Activated naive CD8-positive, alpha-beta T cell treated with anti-CD3 and anti-CD28 coated beads, Interleukin-2, amount 10 ng/mL, durations not matched to agents 7 days and 5 days (primary cell): Measurements from ENCODE around the gene AP1G2. TPM values are rescaled to one million over a fixed set of nuclear protein-coding genes. Genes with fewer than 3 reads are reported as not detected.
"Not testable (repeated sequence)": the region's sequence is repeated elsewhere in the genome, so short reads cannot be mapped to it uniquely, and the experiment has no call there.

Experiments used
- ATAC-seq: fragments of 150-1000 bp; cut with Tn5 transposase; one replicate; pipeline ENCODE4 v1.10.0; 2021; ENCODE audit warnings: low read depth, moderate library complexity
- POLR2A ChIA-PET: fragments of 350-600 bp; sonication (Branson Sonifier 250); formaldehyde crosslinking; loops from one replicate; lab custom pipeline; 2021; ENCODE audit warnings: antibody characterized with exemption; lab: Charles Lee
- DNase-seq: peaks from one replicate; pipeline ENCODE4 v3.0.0; 2021
- H3K27ac Mint-ChIP-seq: one replicate; pipeline ENCODE4 v1.8.0; 2022; ENCODE audit warnings: mild to moderate bottlenecking, mixed read lengths
- H3K27me3 Mint-ChIP-seq: one replicate; pipeline ENCODE4 v1.8.0; 2022; ENCODE audit warnings: mild to moderate bottlenecking, moderate library complexity, mixed read lengths
- H3K36me3 Mint-ChIP-seq: one replicate; pipeline ENCODE4 v1.8.0; 2021; ENCODE audit warnings: mild to moderate bottlenecking, mixed read lengths
- H3K4me1 Mint-ChIP-seq: one replicate; pipeline ENCODE4 v1.8.0; 2021; ENCODE audit warnings: mixed read lengths
- H3K4me3 Mint-ChIP-seq: one replicate; pipeline ENCODE4 v1.8.0; 2022; ENCODE audit warnings: mild to moderate bottlenecking, moderate library complexity, mixed read lengths
- H3K9me3 Mint-ChIP-seq: one replicate; pipeline ENCODE4 v1.8.0; 2021; ENCODE audit warnings: mixed read lengths
- total RNA-seq, 2 experiments: library from RNA; stranded (reverse); gene quantifications; one replicate each; pipeline ENCODE4 v1.2.3, GENCODE V29; 2021

The AP1G2 gene
- total RNA-seq: 100 to 1,000 TPM; 335 to 389 TPM

GRCh38 chr14:23567186-23568020 lies at the start of gene AP1G2:
AP1G2 (minus strand) TSS chr14:23567791; CDS start chr14:23567314, 477 bp downstream.
- Mint-ChIP-seq H3K27ac (peak within 1 kb of the TSS; percentile 99), H3K4me3 (peak within 1 kb of the TSS; percentile 100), H3K9me3 (no peaks in the 10 kb centered on the region), H3K36me3 (peaks cover 12% of the 10 kb centered on the region), H3K27me3 (peaks cover 2% of the 10 kb centered on the region), H3K4me1 (peaks cover 30% of the 10 kb centered on the region)
- DNase-seq (peak; percentile 88), ATAC-seq (peak; percentile 96)
- POLR2A ChIA-PET: interaction anchor here (0.8 to 2.5 kb wide), 11 partner anchors 8 to 98 kb away, joined by 3 to 15 read pairs (median 3); partner anchors contain the start of genes NGDN and THTPA

- Mint-ChIP-seq H3K27ac (no peak overlapping the region), H3K36me3 (peaks cover 2% of the 10 kb centered on the region), H3K4me3 (no peak overlapping the region), H3K27me3 (peaks cover 9% of the 10 kb centered on the region), H3K4me1 (peaks cover 4% of the 10 kb centered on the region), H3K9me3 (peaks cover 2% of the 10 kb centered on the region)
- no peak for ATAC-seq
- no peak for DNase-seq
- POLR2A ChIA-PET: no interaction called here
Measured at GRCh38 chr14:23615856-23616255, 48.3 kb upstream of the AP1G2 start.

GRCh38 chr14:23614395-23614828 lies 46.8 kb upstream of the AP1G2 start:
- H3K9me3 Mint-ChIP-seq: no peaks in the 10 kb centered on the region
- peaks cover 7% of the 10 kb centered on the region for H3K27me3 Mint-ChIP-seq
- H3K27ac Mint-ChIP-seq: no peak overlapping the region
- ATAC-seq (no peak), DNase-seq (no peak)
- peaks cover 15% of the 10 kb centered on the region for H3K4me1 Mint-ChIP-seq
- POLR2A ChIA-PET: no interaction called here
- peaks cover 6% of the 10 kb centered on the region for H3K36me3 Mint-ChIP-seq
- H3K4me3 Mint-ChIP-seq: no peak overlapping the region

- Mint-ChIP-seq H3K27me3 (peaks cover 7% of the 10 kb centered on the region), H3K9me3 (peaks cover 7% of the 10 kb centered on the region), H3K4me1 (peaks cover 22% of the 10 kb centered on the region), H3K36me3 (peaks cover 14% of the 10 kb centered on the region), H3K4me3 (no peak overlapping the region), H3K27ac (no peak overlapping the region)
- POLR2A ChIA-PET: no interaction called here
- no peak for ATAC-seq
- DNase-seq: no peak
Measured at GRCh38 chr14:23613242-23614070, 45.9 kb upstream of the AP1G2 start.

- DNase-seq: no peak
- Mint-ChIP-seq H3K4me3 (no peak overlapping the region), H3K27ac (peak overlapping the region; percentile 32), H3K27me3 (peaks cover 7% of the 10 kb centered on the region), H3K4me1 (peaks cover 22% of the 10 kb centered on the region), H3K9me3 (peaks cover 7% of the 10 kb centered on the region), H3K36me3 (peaks cover 14% of the 10 kb centered on the region)
- POLR2A ChIA-PET: no interaction called here
- no peak for ATAC-seq
Measured at GRCh38 chr14:23612802-23613201, 45.2 kb upstream of the AP1G2 start.

GRCh38 chr14:23612354-23612732 lies 44.8 kb upstream of the AP1G2 start:
- H3K27me3 Mint-ChIP-seq: peaks cover 7% of the 10 kb centered on the region
- no peak for ATAC-seq
- H3K4me3 Mint-ChIP-seq: no peak overlapping the region
- peaks cover 7% of the 10 kb centered on the region for H3K9me3 Mint-ChIP-seq
- POLR2A ChIA-PET: no interaction called here
- DNase-seq: no peak
- peak overlapping the region; percentile 32 for H3K27ac Mint-ChIP-seq
- peaks cover 14% of the 10 kb centered on the region for H3K36me3 Mint-ChIP-seq
- peaks cover 22% of the 10 kb centered on the region for H3K4me1 Mint-ChIP-seq

GRCh38 chr14:23610815-23611289 lies 43.3 kb upstream of the AP1G2 start:
- ATAC-seq: peak; percentile 87
- no peak for DNase-seq
- H3K4me3 Mint-ChIP-seq: peak overlapping the region; percentile 7
- peaks cover 7% of the 10 kb centered on the region for H3K9me3 Mint-ChIP-seq
- H3K4me1 Mint-ChIP-seq: peaks cover 31% of the 10 kb centered on the region
- peaks cover 14% of the 10 kb centered on the region for H3K36me3 Mint-ChIP-seq
- H3K27me3 Mint-ChIP-seq: peaks cover 7% of the 10 kb centered on the region
- peak overlapping the region; percentile 92 for H3K27ac Mint-ChIP-seq
- POLR2A ChIA-PET: interaction anchor here (0.9 to 1.9 kb wide), 6 partner anchors 11 to 551 kb away, joined by 3 to 9 read pairs (median 4); partner anchors contain the start of genes AP1G2 and IRF9

GRCh38 chr14:23610090-23610814 lies 42.7 kb upstream of the AP1G2 start:
- Mint-ChIP-seq H3K4me3 (peak overlapping the region; percentile 65), H3K9me3 (peaks cover 7% of the 10 kb centered on the region), H3K27me3 (peaks cover 7% of the 10 kb centered on the region), H3K36me3 (peaks cover 14% of the 10 kb centered on the region), H3K27ac (peak overlapping the region; percentile 92), H3K4me1 (peaks cover 34% of the 10 kb centered on the region)
- POLR2A ChIA-PET: interaction anchor here (0.9 to 1.9 kb wide), 6 partner anchors 10 to 551 kb away, joined by 3 to 9 read pairs (median 4); partner anchors contain the start of genes AP1G2 and IRF9
- ATAC-seq (peak; percentile 93), DNase-seq (no peak)

GRCh38 chr14:23609411-23610089 lies 42.0 kb upstream of the AP1G2 start:
- DNase-seq, ATAC-seq, H3K27me3 Mint-ChIP-seq, H3K9me3 Mint-ChIP-seq: not testable (repeated sequence)
- POLR2A ChIA-PET: interaction anchor here (1.4 to 1.9 kb wide), 3 partner anchors 22 to 552 kb away, joined by 3 to 9 read pairs (median 5); partner anchors contain the start of genes AP1G2 and IRF9
- Mint-ChIP-seq H3K36me3 (peaks cover 14% of the 10 kb centered on the region), H3K4me1 (peaks cover 34% of the 10 kb centered on the region), H3K4me3 (peak overlapping the region; percentile 65), H3K27ac (peak overlapping the region; percentile 92)

- Mint-ChIP-seq H3K27ac (peak overlapping the region; percentile 92), H3K4me1 (peaks cover 34% of the 10 kb centered on the region), H3K36me3 (peaks cover 14% of the 10 kb centered on the region), H3K27me3 (peaks cover 3% of the 10 kb centered on the region), H3K4me3 (peak overlapping the region; percentile 12), H3K9me3 (peaks cover 7% of the 10 kb centered on the region)
- ATAC-seq (no peak), DNase-seq (no peak)
- POLR2A ChIA-PET: no interaction called here
Measured at GRCh38 chr14:23609001-23609400, 41.4 kb upstream of the AP1G2 start.

- Mint-ChIP-seq H3K9me3 (peaks cover 7% of the 10 kb centered on the region), H3K4me3 (no peak overlapping the region), H3K4me1 (peaks cover 34% of the 10 kb centered on the region), H3K27ac (no peak overlapping the region), H3K27me3 (peaks cover 3% of the 10 kb centered on the region), H3K36me3 (peaks cover 14% of the 10 kb centered on the region)
- ATAC-seq: no peak
- POLR2A ChIA-PET: no interaction called here
- no peak for DNase-seq
Measured at GRCh38 chr14:23608454-23608853, 40.9 kb upstream of the AP1G2 start.
